Fibroblast of the aortic adventitia (primary cell): ENCODE measurements around the gene RPP25L. TPM values are rescaled to one million over a fixed set of nuclear protein-coding genes. Genes with fewer than 3 reads are reported as not detected.

Source experiments
- DNase-seq: peaks from one replicate; pipeline ENCODE4 v3.0.0-alpha.2; 2010; ENCODE audit warnings: low read depth
- H3K4me3 ChIP-seq: 2 replicates; pipeline ENCODE4 v1.5.1; 2011; ENCODE audit warnings: low read depth, mild to moderate bottlenecking, control low read depth, low read length, moderate library complexity
- CTCF ChIP-seq: IDR thresholded peaks from 2 replicates; pipeline ENCODE4 v1.5.1; 2011; ENCODE audit warnings: mild to moderate bottlenecking, low read length, control low read depth, inconsistent platforms; ENCODE audit not compliant: insufficient read depth
- total RNA-seq: library from RNA; depleted of rRNA; stranded (reverse); fragments of >200 nt; gene quantifications from 2 replicates; pipeline ENCODE4 v1.2.3, GENCODE V29; 2012; ENCODE audit warnings: low replicate concordance

Gene RPP25L
- total RNA-seq, 1 donor, result 9.6 TPM

- H3K4me3 ChIP-seq, result peak overlapping the region; percentile 31
- peak; percentile 47 for DNase-seq
- TF ChIP-seq CTCF, result no peak
These were observed 41.5 kb upstream of the RPP25L start for GRCh38 chr9:34653151-34654072.

- peak overlapping the region; percentile 63 for H3K4me3 ChIP-seq
- peak; percentile 21 for DNase-seq
- no peak for TF ChIP-seq CTCF
These were observed 40.7 kb upstream of the RPP25L start for GRCh38 chr9:34652602-34653000.

GRCh38 chr9:34651876-34652601 lies 40.1 kb upstream of the RPP25L start, which contains the start of gene IL11RA:
TSS of gene IL11RA (plus strand) at chr9:34652185. CDS start at chr9:34655218, 3,033 bp downstream.
- DNase-seq, result peak; percentile 86
- H3K4me3 ChIP-seq, result peak within 1 kb of the TSS; percentile 63
- TF ChIP-seq CTCF, result no peak

GRCh38 chr9:34651321-34651720 lies 39.4 kb upstream of the RPP25L start:
- H3K4me3 ChIP-seq, result peak overlapping the region; percentile 63
- TF ChIP-seq CTCF, result no peak
- DNase-seq, result peak; percentile 68

- no peak overlapping the region for H3K4me3 ChIP-seq
- TF ChIP-seq CTCF, result no peak
These were observed 38.9 kb upstream of the RPP25L start for GRCh38 chr9:34650816-34651215.

GRCh38 chr9:34648673-34649072 lies 36.8 kb upstream of the RPP25L start:
- DNase-seq, result no peak
- no peak for TF ChIP-seq CTCF
- no peak overlapping the region for H3K4me3 ChIP-seq

More at GRCh38 chr9:34650816-34651215, 38.9 kb upstream of the RPP25L start:
- DNase-seq, result peak; percentile 15
